HepG2 (cell line): ENCODE data around the gene CHAF1B. TPM values are rescaled to one million over a fixed set of nuclear protein-coding genes. Genes with fewer than 3 reads are reported as not detected.

Source experiments
- AGO1 ChIP-seq: fragments of 200-400 bp; formaldehyde crosslinking; IDR thresholded peaks from 2 replicates; pipeline ENCODE4 v1.6.1; 2017; ENCODE audit warnings: mild to moderate bottlenecking, low read depth, low read length, moderate library complexity; ENCODE audit not compliant: poor library complexity, severe bottlenecking
- ATF7 ChIP-seq, 2 experiments: fragments of 450-650 bp in 1 of 2; sonication (generic) in 1 of 2; formaldehyde crosslinking in 1 of 2; IDR thresholded peaks; 2 replicates each; pipeline versions ENCODE4 v1.4.0 to v1.6.1; 2016 to 2020; ENCODE audit warnings: antibody characterized with exemption in 1 of 2, mild to moderate bottlenecking in 1 of 2, missing genetic modification reagents in 1 of 2
- HHEX ChIP-seq: IDR thresholded peaks from 2 replicates; pipeline ENCODE4 v1.6.1; 2016; ENCODE audit warnings: control low read depth
- IRF1 ChIP-seq: sonication (generic); formaldehyde crosslinking; IDR thresholded peaks from 2 replicates; pipeline ENCODE4 v1.4.0; 2020; ENCODE audit warnings: low read depth, mild to moderate bottlenecking, missing genetic modification reagents
- KMT2B ChIP-seq: IDR thresholded peaks from 2 replicates; pipeline ENCODE4 v1.6.1; 2016; ENCODE audit warnings: missing genetic modification reagents, missing compliant biosample characterization
- PHF21A ChIP-seq: sonication (generic); formaldehyde crosslinking; IDR thresholded peaks from 2 replicates; pipeline ENCODE4 v1.5.0; 2020; ENCODE audit warnings: mild to moderate bottlenecking, missing genetic modification reagents
- SOX5 ChIP-seq: IDR thresholded peaks from 2 replicates; pipeline ENCODE4 v1.6.1; 2016; ENCODE audit warnings: borderline replicate concordance
- SP1 ChIP-seq, 2 experiments: fragments of 450-650 bp in 1 of 2; sonication (generic) in 1 of 2; formaldehyde crosslinking in 1 of 2; IDR thresholded peaks; 2 replicates each; pipeline versions ENCODE4 v1.4.0 to v1.6.1; 2016 to 2020; ENCODE audit warnings: missing genetic modification reagents in 1 of 2
- ZFP41 ChIP-seq: sonication (generic); formaldehyde crosslinking; IDR thresholded peaks from 2 replicates; pipeline ENCODE4 v1.4.0; 2020; ENCODE audit warnings: mild to moderate bottlenecking, missing genetic modification reagents, borderline replicate concordance
- ZNF296 ChIP-seq: sonication (generic); formaldehyde crosslinking; conservative IDR thresholded peaks from 2 replicates; pipeline ENCODE4 v1.5.0; 2020; ENCODE audit warnings: mild to moderate bottlenecking, missing genetic modification reagents
- ZNF34 ChIP-seq: sonication (generic); formaldehyde crosslinking; IDR thresholded peaks from 2 replicates; pipeline ENCODE4 v1.4.0; 2020; ENCODE audit warnings: mild to moderate bottlenecking, missing genetic modification reagents, borderline replicate concordance
- ZNF691 ChIP-seq: sonication (generic); formaldehyde crosslinking; IDR thresholded peaks from 2 replicates; pipeline ENCODE4 v1.4.0; 2020; ENCODE audit warnings: missing genetic modification reagents, low read depth, mild to moderate bottlenecking, borderline replicate concordance
- ZNF740 ChIP-seq: sonication (generic); formaldehyde crosslinking; IDR thresholded peaks from 2 replicates; pipeline ENCODE4 v1.4.0; 2020; ENCODE audit warnings: missing genetic modification reagents
- polyA plus RNA-seq, 8 experiments: library from polyadenylated mRNA; depleted of rRNA in 3 of 8; stranded (reverse) in 7 of 8; unstranded in 1 of 8; fragments of >200 nt; fragmentation: Illumina TruSeq in 4 of 8; extraction: Trizol in 4 of 8; gene quantifications; 2 replicates each; pipeline versions ENCODE4 v1.2.1 to v1.2.3, GENCODE V29; 2011 to 2016; ENCODE audit warnings: low read depth in 4 of 8, missing spikeins in 1 of 8, mixed read lengths in 1 of 8; ENCODE audit not compliant: insufficient read depth in 1 of 8
- total RNA-seq, 5 experiments: library from RNA; depleted of rRNA; stranded (reverse); fragments of >200 nt; fragmentation: Illumina TruSeq; extraction: Trizol; gene quantifications; 2 replicates each; pipeline ENCODE4 v1.2.3, GENCODE V29; 2016; ENCODE audit warnings: low read depth in 1 of 5

Gene CHAF1B
- total and polyA plus RNA-seq, 2 of the 13 experiments (the other 11 are each of a cell fraction or from before 2014, with no cell fraction given): 5.1 to 14.1 TPM

- no peak for TF ChIP-seq KMT2B (CRISPR knock-in tag)
- no peak for TF ChIP-seq ZNF740
- no peak for TF ChIP-seq ZFP41 (CRISPR knock-in tag)
- TF ChIP-seq IRF1: no peak
- no peak for TF ChIP-seq ZNF296 (CRISPR knock-in tag)
- no peak for TF ChIP-seq ATF7 (IDR thresholded peaks at IDR 0.05)
- no peak for TF ChIP-seq ATF7 (CRISPR knock-in tag; IDR thresholded peaks at IDR 0.05)
- no peak for TF ChIP-seq AGO1
- no peak for TF ChIP-seq ZNF34
- TF ChIP-seq HHEX (CRISPR knock-in tag): no peak
- no peak for TF ChIP-seq SOX5 (CRISPR knock-in tag)
- TF ChIP-seq ZNF691: no peak
- TF ChIP-seq PHF21A (CRISPR knock-in tag): no peak
- no peak for TF ChIP-seq SP1 (IDR thresholded peaks at IDR 0.05)
- no peak for TF ChIP-seq SP1 (CRISPR knock-in tag; IDR thresholded peaks at IDR 0.05)
Observed at GRCh38 chr21:36415375-36415774, 30.2 kb downstream of the CHAF1B start (continued).
